Activated CD4-positive, alpha-beta T cell treated with anti-CD3 and anti-CD28 coated beads, Interleukin-2, amount 10 ng/mL, durations not matched to agents 24 days and 14 days (primary cell): Measurements from ENCODE around the gene RCSD1. TPM values are rescaled to one million over a fixed set of nuclear protein-coding genes. Genes with fewer than 3 reads are reported as not detected.

Source experiments
- total RNA-seq: library from RNA; stranded (reverse); gene quantifications from 2 replicates; pipeline ENCODE4 v1.2.3, GENCODE V29; 2022

The RCSD1 gene
- total RNA-seq, 1 donor from 2014 or later, result 81.0 TPM

Other genes starting within 250 kb of the RCSD1 start
- 183 and 186 TPM in 2 replicates for gene CD247, start 111.7 kb upstream of the RCSD1 start, total RNA-seq
- 12.3 and 13.6 TPM in 2 replicates for gene CREG1, start 76.5 kb upstream of the RCSD1 start, total RNA-seq
- 39.3 and 41.8 TPM in 2 replicates for gene MPZL1, start 91.8 kb downstream of the RCSD1 start, total RNA-seq